ENCODE measurements around the gene ATXN1.

The ATXN1 gene

DNA sequence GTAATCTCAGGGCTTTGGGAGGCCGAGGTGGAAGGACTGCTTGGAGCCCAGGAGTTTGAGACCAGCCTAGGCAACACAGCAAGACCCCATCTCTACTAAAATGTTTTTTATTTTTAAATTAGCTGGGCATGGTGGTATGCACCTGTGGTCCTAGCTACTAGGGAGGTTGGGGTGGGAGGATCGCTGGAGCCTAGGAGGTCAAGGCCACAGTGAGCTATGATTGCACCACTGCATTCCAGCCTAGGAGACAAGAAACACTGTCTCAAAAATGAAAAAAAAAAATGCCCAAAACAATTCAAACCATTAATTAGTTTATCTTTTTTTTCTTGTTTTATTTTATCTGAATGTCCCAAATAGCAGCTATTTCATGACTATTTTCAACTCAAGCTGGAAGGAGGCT, 437.1 kb downstream of the ATXN1 start:
- Mint-ChIP-seq H3K9me3 (no peaks in the 10 kb centered on the region), H3K27me3 (no peaks in the 10 kb centered on the region), H3K36me3 (peaks cover 8% of the 10 kb centered on the region), H3K27ac (no peak overlapping the region), H3K4me3 (no peak overlapping the region), H3K4me1 (peaks cover 53% of the 10 kb centered on the region)

DNA sequence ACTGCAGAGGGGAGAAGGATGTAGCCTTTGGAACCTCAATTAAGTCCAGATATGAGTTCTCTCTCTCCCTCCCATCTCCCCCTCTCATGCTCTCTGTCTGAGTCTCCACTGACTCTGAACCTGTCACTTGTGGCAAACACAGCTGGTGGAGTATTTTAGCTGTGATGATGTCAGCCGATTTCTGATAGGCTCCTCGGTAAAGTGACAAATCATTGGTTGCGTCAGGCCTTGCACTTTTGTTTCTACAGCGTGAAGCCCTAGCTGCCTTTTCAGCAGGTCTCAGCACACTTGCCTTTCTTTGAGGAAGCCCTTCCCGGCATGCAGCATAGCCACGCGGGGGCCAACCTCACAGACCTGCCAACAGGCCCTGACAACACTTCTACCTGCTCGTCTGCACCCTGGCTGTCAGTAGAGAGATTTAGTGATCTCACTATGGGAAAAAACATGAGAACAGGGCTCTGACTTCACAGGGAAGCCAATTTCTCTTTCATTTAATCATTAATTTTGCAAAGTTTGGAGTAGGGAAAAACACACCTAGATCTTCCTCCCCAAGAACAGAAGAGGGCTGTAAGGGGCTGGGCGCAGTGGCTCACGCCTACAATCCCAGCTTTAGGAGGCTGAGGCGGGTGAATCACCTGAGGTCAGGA, 438.5 kb downstream of the ATXN1 start:
- Mint-ChIP-seq H3K4me1 (peaks cover 67% of the 10 kb centered on the region), H3K27me3 (no peaks in the 10 kb centered on the region), H3K27ac (peak overlapping the region; percentile 98), H3K9me3 (no peaks in the 10 kb centered on the region), H3K4me3 (peak overlapping the region; percentile 73), H3K36me3 (peaks cover 8% of the 10 kb centered on the region)

DNA sequence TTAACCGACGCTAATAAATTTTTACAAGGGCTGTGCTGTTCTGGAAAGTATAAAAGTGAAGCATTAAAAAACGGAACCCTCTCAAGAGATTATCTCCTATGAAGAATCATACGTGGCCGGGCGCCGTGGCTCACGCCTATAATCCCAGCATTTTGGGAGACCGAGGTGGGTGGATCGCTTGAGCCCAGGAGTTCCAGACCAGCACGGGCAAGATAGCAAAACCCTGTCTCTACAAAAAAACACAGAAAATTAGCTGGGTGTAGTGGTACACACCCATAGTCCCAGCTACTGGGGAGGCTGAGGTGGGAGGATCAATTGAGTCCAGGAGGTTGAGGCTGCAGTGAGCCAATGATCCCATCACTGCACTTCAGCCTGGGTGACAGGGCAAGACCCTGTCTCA, 439.4 kb downstream of the ATXN1 start:
- Mint-ChIP-seq H3K4me1 (peaks cover 77% of the 10 kb centered on the region), H3K27ac (peak overlapping the region; percentile 41), H3K27me3 (no peaks in the 10 kb centered on the region), H3K4me3 (no peak overlapping the region), H3K36me3 (peaks cover 7% of the 10 kb centered on the region), H3K9me3 (no peaks in the 10 kb centered on the region)

DNA sequence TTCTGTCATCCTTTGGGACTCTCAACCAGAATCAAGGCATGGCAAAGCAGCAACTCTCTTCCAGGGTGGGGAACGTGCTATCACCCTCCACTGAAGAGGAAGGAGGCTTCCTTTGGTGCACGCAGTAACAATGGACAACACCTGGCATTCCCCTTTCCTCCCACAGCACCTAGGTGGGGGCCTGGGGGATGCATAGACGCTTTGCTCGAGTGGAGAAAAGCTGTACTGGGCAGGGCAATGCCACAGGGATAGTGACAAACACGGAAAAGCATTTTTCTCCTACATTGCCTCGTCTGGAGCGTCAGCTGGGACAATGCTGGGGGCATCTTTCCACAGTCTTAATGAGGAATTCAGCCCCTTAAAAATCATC, 439.9 kb downstream of the ATXN1 start:
- Mint-ChIP-seq H3K9me3 (no peaks in the 10 kb centered on the region), H3K36me3 (peaks cover 4% of the 10 kb centered on the region), H3K4me1 (peaks cover 80% of the 10 kb centered on the region), H3K4me3 (no peak overlapping the region), H3K27ac (no peak overlapping the region), H3K27me3 (no peaks in the 10 kb centered on the region)

DNA sequence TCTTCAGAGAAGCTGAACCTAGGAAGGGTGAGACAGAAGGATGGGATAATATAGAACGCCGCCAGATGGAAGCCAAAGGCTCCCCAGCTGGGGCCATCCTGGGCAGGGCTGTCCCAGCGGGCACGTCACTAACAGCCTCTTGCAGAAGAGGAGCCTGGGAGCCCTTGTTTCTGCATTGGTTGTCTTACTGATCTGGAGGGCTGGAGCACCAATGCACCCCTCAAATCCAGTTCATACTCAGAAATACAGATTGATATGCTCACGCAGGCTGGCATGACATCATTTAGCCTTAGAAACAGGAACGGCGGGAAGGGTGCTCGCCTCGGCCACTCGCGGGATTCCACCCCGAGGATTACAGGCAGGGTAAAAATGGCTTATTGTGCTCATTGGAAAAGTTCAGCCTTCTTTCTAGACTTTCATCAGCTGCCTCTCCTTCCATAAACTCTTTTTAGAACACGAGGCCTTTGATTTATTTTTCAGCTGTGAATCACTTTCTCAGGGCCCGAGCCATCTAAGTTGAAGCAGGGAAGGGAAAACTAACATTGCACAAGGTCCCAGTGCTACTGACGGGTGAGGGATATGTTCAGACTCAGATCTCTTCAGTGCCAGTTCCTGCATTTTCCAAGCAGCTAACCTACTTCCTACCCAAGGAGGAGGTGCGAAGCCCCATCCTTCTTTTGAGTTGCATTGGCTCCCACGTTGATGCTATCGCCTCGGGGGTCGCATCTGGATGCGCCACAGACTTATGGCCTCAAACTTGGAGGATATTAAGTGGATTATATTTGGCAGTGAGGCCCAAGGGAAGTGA, 440.5 kb downstream of the ATXN1 start:
- Mint-ChIP-seq H3K4me1 (peaks cover 79% of the 10 kb centered on the region), H3K9me3 (no peaks in the 10 kb centered on the region), H3K27ac (peak overlapping the region; percentile 86), H3K36me3 (peaks cover under 1% of the 10 kb centered on the region), H3K27me3 (no peaks in the 10 kb centered on the region), H3K4me3 (peak overlapping the region; percentile 63)

DNA sequence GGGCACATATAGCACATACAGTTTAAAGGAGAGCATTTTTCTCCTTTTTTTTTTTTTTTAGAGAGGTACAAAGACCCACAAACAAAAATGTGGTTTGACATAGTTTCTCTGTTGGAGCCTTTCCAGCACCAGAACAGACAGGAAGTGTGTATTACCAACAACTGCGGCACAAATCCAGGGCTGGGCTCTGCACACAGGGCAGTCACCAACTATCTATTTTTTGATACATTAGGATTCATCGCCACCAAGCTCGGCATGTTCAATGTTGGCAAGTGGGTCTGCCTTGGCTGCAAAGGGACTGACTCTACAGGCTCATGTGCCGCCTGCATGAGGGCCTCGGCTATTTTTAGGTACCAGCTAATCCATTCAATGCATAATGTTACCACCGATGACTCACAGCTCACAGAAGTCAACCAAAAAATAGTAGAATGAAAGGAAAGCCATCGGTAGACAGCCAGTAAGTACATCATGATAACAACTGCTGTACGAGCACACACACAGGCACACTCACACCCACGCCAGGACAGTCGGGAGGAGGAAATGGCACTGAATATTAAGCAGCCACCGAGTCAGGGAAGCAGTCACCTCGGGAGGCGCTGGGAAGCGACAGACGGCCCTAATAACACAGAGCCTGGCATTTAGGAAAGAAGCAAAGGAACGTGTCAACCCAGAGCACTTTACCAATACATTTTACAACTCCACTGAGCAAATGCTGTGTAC, 441.3 kb downstream of the ATXN1 start:
- Mint-ChIP-seq H3K27me3 (no peaks in the 10 kb centered on the region), H3K4me3 (peak overlapping the region; percentile 63), H3K36me3 (no peaks in the 10 kb centered on the region), H3K27ac (peak overlapping the region; percentile 86), H3K4me1 (peaks cover 75% of the 10 kb centered on the region), H3K9me3 (no peaks in the 10 kb centered on the region)

DNA sequence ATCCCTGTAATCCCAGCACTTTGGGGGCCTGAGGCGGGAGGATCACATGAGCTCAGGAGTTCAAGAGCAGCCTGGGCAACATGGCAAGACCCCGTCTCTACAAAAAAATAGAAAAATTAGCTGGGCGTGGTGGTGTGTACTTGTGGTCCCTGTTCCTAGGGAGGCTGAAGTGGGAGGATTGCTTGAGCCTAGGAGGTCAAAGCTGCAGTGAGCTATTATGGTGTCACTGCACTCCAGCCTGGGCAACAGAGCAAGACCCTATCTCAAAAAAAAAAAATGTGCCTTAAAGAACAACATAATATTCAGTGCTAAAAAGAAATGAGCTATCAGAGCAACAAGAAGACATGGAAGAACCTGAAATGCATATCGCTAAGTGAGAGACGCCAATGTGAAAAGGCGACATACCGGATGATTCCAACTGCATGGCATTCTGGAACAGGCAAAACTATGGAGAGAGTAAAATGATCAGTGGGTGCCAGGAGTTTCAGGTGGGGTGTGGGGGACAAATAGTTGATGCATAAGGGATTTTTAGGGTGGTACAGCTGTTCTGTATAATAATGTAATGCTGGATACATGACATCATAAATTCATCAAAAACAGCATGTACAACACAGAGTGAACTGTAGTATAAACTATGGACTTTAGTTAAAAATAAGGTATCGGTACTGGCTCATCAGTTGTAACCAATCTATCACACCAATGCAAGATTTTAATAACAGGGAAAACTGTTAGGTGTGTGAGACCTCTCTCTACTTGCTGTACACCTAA, 442.1 kb downstream of the ATXN1 start:
- Mint-ChIP-seq H3K4me1 (peaks cover 70% of the 10 kb centered on the region), H3K4me3 (peak overlapping the region; percentile 63), H3K9me3 (no peaks in the 10 kb centered on the region), H3K27ac (peak overlapping the region; percentile 73), H3K27me3 (no peaks in the 10 kb centered on the region), H3K36me3 (no peaks in the 10 kb centered on the region)

DNA sequence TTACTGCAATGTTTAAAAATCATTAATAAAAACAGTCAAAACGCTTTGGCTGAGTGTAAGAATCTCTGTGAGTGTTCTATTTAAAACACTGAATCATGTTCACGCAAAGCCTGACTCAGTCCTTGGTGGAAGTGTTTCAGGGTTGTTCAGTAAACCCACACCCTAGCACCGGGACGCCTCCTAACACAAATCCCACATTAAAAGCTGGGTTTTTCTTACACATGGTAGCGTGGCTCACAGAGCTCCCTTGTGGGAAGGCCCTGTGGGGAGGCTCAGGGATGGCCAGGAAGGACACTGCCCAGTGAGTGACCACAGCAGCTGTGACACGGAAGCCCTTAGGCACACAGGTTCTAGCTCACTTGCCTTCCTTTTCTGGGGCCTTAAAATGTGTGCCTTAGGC, 442.7 kb downstream of the ATXN1 start:
- Mint-ChIP-seq H3K27ac (peak overlapping the region; percentile 73), H3K27me3 (no peaks in the 10 kb centered on the region), H3K4me3 (peak overlapping the region; percentile 70), H3K9me3 (no peaks in the 10 kb centered on the region), H3K36me3 (no peaks in the 10 kb centered on the region), H3K4me1 (peaks cover 65% of the 10 kb centered on the region)

DNA sequence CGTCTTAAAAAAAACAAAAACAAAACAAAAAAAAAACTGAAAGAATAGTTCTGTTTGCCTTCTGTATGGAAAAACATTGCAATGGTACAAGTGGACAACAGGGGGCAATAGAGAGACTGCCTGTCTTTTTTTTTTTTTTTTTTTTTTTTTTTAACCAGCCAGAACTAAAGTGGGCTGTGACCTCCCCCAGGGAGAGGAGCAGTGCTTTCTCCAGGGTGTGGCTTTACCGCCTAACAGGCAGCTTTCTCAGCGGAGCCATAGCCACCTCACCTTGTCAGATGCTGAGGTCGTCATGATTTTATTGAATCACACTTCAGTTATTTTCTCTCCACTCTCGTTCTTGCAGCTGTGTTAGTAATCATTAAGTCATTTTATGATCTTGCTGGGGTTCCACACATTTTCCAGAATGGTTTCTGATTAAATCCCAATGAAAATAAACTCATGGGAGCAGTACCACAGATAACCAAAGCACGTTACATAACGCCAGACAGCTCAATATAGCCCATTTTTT, 444.5 kb downstream of the ATXN1 start:
- Mint-ChIP-seq H3K27ac (peak overlapping the region; percentile 82), H3K9me3 (no peaks in the 10 kb centered on the region), H3K36me3 (no peaks in the 10 kb centered on the region), H3K27me3 (no peaks in the 10 kb centered on the region), H3K4me1 (peaks cover 49% of the 10 kb centered on the region), H3K4me3 (peak overlapping the region; percentile 36)

DNA sequence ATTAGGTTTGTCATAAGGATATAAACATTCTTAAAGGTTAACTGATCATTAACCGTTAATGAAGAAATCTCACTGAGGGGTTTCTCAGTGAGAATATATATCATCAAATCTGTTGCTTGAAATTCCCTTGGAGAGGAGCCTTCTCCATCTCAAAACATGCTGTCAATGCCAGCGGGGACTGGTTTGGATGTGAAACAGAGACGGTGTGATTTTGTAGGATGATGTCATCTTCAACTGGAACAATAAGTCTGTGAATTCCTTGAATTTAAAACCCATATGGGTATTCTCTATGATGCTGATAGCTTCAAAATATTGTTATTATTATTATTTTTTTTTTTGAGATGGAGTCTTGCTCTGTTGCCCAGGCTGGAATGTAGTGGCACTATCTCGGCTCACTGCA, 447.0 kb downstream of the ATXN1 start:
- Mint-ChIP-seq H3K9me3 (no peaks in the 10 kb centered on the region), H3K4me3 (no peak overlapping the region), H3K36me3 (peaks cover 2% of the 10 kb centered on the region), H3K27me3 (no peaks in the 10 kb centered on the region), H3K4me1 (peaks cover 28% of the 10 kb centered on the region), H3K27ac (no peak overlapping the region)

DNA sequence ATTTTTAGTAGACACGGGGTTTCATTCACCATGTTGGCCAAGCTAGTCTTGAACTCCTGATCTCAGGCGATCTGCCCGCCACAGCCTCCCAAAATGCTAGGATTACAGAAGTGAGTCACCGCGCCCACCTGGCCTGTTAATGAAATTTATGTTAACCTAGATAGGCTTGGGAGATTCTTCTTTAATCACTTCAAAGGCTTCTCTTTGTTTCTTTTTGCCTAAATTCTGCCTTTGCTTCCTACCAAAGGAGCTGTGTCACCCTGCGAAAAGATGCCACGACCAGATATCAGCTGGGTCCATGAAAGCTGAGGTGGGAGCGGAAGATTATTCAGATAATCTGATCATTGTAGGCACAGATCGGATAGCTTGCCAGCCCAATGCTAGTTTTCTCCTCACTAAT, 447.5 kb downstream of the ATXN1 start:
- Mint-ChIP-seq H3K36me3 (peaks cover 4% of the 10 kb centered on the region), H3K27me3 (no peaks in the 10 kb centered on the region), H3K4me1 (peaks cover 22% of the 10 kb centered on the region), H3K9me3 (no peaks in the 10 kb centered on the region), H3K27ac (no peak overlapping the region), H3K4me3 (no peak overlapping the region)

DNA sequence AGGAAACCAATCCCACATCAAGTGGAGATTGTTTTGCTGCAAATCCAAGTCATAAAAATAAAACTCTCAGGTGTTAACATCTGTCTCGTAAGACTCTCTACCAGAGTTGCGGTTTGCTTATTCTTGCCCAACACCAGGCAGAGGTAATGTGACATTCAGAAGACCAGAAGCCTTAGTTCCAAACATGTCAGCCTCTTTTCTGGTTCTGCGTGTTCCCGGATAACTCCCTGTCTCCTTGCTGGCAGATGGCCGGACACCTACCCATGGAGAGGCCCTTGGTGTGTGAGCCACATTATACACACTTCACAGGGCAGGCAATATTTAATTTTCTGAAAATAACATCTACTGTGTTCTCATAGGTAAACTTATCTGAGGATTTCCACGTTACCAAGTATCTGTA, 449.5 kb downstream of the ATXN1 start:
- no peaks in the 10 kb centered on the region for H3K9me3 Mint-ChIP-seq
- no peak overlapping the region for H3K27ac Mint-ChIP-seq
- H3K4me1 Mint-ChIP-seq = peaks cover 2% of the 10 kb centered on the region
- H3K27me3 Mint-ChIP-seq = no peaks in the 10 kb centered on the region
- H3K4me3 Mint-ChIP-seq = no peak overlapping the region
- H3K36me3 Mint-ChIP-seq = peaks cover 4% of the 10 kb centered on the region

DNA sequence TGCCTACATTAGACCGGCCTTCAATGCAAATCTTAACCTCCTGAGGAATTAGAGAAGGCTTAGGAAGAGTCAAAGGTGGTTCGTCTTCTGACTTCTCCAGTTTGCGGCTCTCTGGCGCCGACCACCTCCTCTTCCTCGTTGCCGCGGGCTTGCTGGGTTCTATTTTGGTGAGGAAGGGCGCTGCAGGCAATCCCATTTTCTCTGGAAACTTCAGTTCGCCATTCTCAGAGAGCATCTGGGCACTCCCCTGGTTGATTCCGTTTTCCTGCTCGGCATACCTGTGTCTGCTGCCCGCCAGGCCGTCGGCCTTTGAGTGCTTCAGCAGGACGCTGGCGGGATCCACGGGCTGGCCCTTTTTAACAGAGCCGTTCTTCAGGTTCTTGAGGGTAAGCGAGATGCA, 454.9 kb downstream of the ATXN1 start:
- peaks cover 6% of the 10 kb centered on the region for H3K36me3 Mint-ChIP-seq
- no peaks in the 10 kb centered on the region for H3K27me3 Mint-ChIP-seq
- no peak overlapping the region for H3K27ac Mint-ChIP-seq
- H3K4me3 Mint-ChIP-seq = no peak overlapping the region
- no peaks in the 10 kb centered on the region for H3K4me1 Mint-ChIP-seq
- no peaks in the 10 kb centered on the region for H3K9me3 Mint-ChIP-seq

DNA sequence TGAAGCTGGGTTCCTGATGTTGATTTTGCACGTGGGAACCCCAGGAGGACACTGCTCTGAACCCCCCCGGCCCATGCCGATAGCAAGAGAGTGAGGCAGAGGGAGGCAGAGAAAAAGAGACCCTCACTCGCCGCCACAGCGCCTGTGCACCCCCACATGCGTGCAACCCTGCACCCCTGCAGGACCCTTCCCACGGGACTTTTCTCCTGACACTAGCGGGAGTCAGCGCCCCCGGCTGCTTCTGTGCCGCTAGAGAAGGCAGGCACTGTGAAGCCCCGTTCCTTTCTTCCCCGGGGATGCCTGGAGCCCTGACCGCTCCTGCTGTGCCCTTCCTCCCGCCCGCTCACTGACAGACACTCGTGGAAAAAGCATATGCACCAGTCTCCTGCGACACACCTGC, 455.5 kb downstream of the ATXN1 start:
- Mint-ChIP-seq H3K4me3 (no peak overlapping the region), H3K4me1 (no peaks in the 10 kb centered on the region), H3K27ac (no peak overlapping the region), H3K9me3 (no peaks in the 10 kb centered on the region), H3K36me3 (peaks cover 8% of the 10 kb centered on the region), H3K27me3 (no peaks in the 10 kb centered on the region)

DNA sequence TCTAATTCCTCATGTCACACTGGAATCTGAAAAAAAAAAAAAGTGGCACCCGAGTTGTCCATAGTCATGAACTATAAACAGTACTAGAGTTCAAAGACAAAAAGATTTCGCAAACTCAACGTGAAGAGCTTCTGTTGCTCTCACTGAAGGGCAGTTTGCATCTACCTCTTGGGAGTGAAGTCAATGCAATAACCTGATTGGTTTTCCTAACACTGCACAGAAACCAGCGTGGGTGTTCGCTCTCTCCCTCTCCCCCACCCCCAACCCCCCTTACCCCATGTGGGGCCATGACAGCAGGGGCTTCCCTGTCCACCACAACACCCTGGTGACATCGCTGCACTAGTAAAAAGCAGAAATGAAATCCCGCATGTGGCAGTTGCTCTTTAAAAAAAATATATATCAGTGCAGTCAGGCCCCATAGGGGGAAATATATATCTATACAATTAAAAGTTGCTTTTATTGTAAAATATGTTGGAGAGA, 456.0 kb downstream of the ATXN1 start:
- H3K27me3 Mint-ChIP-seq = no peaks in the 10 kb centered on the region

More for the DNA sequence above, 456.0 kb downstream of the ATXN1 start:
- no peaks in the 10 kb centered on the region for H3K9me3 Mint-ChIP-seq
- no peak overlapping the region for H3K27ac Mint-ChIP-seq
- H3K4me3 Mint-ChIP-seq = no peak overlapping the region
- no peaks in the 10 kb centered on the region for H3K4me1 Mint-ChIP-seq
- peaks cover 8% of the 10 kb centered on the region for H3K36me3 Mint-ChIP-seq

Measured in activated naive CD4-positive, alpha-beta T cell treated with anti-CD3 and anti-CD28 coated beads, Interleukin-2, amount 50 U/mL, for 24 hours (primary cell).